ENCODE measurements around the gene DCC.

- TF ChIP-seq ZFX (IDR thresholded peaks at IDR 0.05) = no peak
- TF ChIP-seq CTCF (conservative IDR thresholded peaks at IDR 0.05) = no peak
Observed at GRCh38 chr18:53531187-53531586, 1191.2 kb downstream of the DCC start.

Measured in C4-2B (cell line).